Activated CD4-positive, alpha-beta T cell treated with anti-CD3 and anti-CD28 coated beads for 48 hours (primary cell): ENCODE measurements around the gene SLC26A8.

Experiments used
- DNase-seq: peaks from one replicate; pipeline ENCODE4 v3.0.0-alpha.2; 2020

SLC26A8 gene

DNA sequence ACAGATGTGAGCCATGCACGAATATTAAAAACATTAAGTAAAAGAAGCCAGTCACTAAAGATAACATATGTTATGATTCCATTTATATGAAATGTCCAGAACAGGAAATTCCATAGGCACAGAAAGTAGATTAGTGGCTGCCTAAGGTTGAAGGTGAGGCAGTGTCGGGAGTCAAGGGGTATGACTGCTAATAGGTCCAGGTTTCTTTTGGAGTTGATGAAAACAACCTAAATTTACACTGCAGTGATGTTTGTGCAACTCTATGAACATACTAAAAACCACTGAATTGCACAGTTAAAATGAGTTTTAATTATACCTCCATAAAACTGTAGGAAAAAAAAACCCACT lies 118.0 kb downstream of the SLC26A8 start:
- no peak for DNase-seq

- no peak for DNase-seq
These were observed 118.5 kb downstream of the SLC26A8 start for GRCh38 chr6:35905841-35906498.

GRCh38 chr6:35905141-35905785 lies 119.2 kb downstream of the SLC26A8 start:
- no peak for DNase-seq

DNA sequence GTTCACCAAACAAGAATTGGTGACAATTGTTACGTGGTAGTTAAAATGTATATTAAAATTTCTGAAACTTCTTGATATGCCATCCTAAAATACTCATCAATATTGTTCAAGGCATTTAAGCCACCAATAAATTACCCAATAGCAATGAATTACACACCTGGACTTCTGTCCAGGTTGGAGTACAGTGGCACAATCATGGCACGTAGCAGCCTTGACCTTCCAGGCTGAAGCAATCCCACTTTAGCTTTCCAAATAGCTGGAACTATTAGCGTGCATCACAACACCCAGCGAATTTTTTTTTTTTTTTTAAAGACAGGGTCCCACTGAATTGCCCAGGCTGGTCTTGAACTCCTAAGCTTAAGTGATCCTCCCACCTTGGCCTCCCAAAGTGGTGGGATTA lies 120.8 kb downstream of the SLC26A8 start:
- DNase-seq: no peak

DNA sequence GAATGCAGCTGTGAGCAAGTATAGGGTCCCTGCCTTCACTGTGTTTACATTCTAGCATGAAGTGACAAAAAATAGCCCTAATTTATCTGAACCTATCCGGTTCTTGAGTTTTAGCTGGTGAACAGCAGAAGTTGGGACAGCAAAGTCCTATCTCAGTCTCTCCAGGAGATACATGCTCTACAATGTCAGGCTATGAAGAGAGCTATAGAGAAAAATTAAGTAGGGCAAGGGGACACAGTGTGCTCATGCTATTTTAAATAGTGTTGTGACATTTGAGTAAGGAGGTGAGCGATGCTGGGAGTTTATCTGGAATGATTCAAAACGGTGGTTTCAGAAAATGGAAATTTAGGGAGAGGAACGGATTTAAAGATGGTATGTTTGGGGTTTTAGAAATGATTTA lies 124.0 kb downstream of the SLC26A8 start:
- no peak for DNase-seq

GRCh38 chr6:35898003-35898402 lies 126.4 kb downstream of the SLC26A8 start:
- no peak for DNase-seq

DNA sequence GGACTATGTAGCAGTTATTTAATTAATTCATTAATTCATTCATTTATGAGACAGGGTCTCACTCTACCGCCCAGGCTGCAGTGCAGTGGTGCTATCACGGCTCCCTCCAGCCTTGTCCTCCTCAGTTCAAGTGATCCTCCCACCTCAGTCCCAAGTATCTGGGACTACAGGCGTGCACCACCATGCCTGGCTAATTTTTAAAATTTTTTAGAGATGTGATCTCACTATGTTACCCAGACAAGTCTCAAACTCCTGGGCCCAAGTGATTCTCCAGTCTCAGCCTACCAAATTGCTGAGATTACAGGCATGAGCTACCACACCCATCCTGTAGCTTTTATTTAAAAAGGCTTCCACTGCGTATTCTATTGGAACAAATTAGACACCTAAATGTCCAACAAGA lies 127.0 kb downstream of the SLC26A8 start:
- no peak for DNase-seq

- DNase-seq: no peak
These were observed 127.4 kb downstream of the SLC26A8 start for GRCh38 chr6:35897036-35897435.

DNA sequence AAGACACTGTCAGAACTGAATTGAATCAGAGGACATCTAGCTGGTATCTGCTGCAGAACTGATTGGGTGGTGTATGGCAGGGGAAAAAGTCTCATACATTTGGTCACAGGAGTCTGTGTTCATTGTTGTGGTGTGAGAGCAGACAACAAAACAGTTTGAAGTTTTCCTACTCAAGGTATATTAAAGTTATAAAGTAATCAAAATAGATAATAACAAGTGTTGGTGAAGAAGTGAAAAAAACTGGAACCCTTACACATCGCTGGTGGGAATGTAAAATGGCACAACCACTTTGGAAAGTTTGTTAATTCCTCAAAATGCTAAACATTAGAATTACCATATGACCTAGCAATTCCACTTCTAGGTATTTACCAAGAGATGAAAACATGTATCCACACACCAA lies 128.2 kb downstream of the SLC26A8 start:
- DNase-seq: no peak

GRCh38 chr6:35895560-35895959 lies 128.9 kb downstream of the SLC26A8 start:
- no peak for DNase-seq

GRCh38 chr6:35894776-35895175 lies 129.7 kb downstream of the SLC26A8 start:
- DNase-seq: no peak
